ENCODE data around the gene IQCN. TPM values are rescaled to one million over a fixed set of nuclear protein-coding genes. Genes with fewer than 3 reads are reported as not detected.
A peak's percentile ranks its signal among the peaks of the same experiment; 100 is the strongest.

The IQCN gene
- total and polyA plus RNA-seq, 2 of the 4 experiments (the other 2 are of a cell fraction) = 0.18 to 0.67 TPM

GRCh38 chr19:18226956-18227780 is 47.1 kb downstream of the IQCN start:
- intact Hi-C loops (cut with micrococcal nuclease) = no loop called here
- Histone ChIP-seq H2AFZ (replicated peaks; ENCODE audit: low read length, poor library complexity) (peak overlapping the region; percentile 5), H3K4me1 (ENCODE audit: control insufficient read depth, insufficient read depth, low read length) (peaks cover 7% of the 10 kb centered on the region), H3K9ac (ENCODE audit: low read depth, low read length) (no peak overlapping the region), H3K23ac (ENCODE audit: low read depth, low read length) (no peak overlapping the region), H3K18ac (ENCODE audit: low read depth, low read length) (no peak overlapping the region), H3K9me3 (ENCODE audit: control insufficient read depth, insufficient read depth, low read length) (no peaks in the 10 kb centered on the region), H3K9me1 (ENCODE audit: insufficient read depth, low read length) (peaks cover 2% of the 10 kb centered on the region; the same call in 1 of the 2 replicates), H3K4ac (ENCODE audit: low read depth, low read length) (no peak overlapping the region), H2BK120ac (ENCODE audit: low read depth, low read length) (no peak overlapping the region), H2BK5ac (ENCODE audit: low read depth, low read length, poor library complexity, severe bottlenecking) (no peak overlapping the region), H3K56ac (ENCODE audit: extremely low read depth, insufficient read depth, low read length) (no peak overlapping the region), H3K4me3 (ENCODE audit: insufficient read depth, low read depth, low read length) (no peak overlapping the region), H4K8ac (ENCODE audit: low read depth in 2 of 2, low read length in 2 of 2) (no peak overlapping the region), H4K91ac (ENCODE audit: insufficient read depth, low read depth, low read length) (no peak overlapping the region), H2AK9ac (replicated peaks; ENCODE audit: low read depth, low read length, poor library complexity) (no peak overlapping the region), H3K4me2 (ENCODE audit: low read depth, low read length) (no peak overlapping the region), H3K14ac (replicated peaks; ENCODE audit: low read depth, low read length) (no peak overlapping the region), H2BK15ac (ENCODE audit: low read depth, low read length) (no peak overlapping the region), H3K36me3 (ENCODE audit: control insufficient read depth, insufficient read depth, low read length) (no peaks in the 10 kb centered on the region), H2BK20ac (ENCODE audit: low read depth, low read length) (no peak overlapping the region), H3K27ac (ENCODE audit: insufficient read depth, low read length) (no peak overlapping the region), H4K20me1 (ENCODE audit: insufficient read depth, low read length) (no peaks in the 10 kb centered on the region), H3K79me1 (ENCODE audit: low read depth in 1 of 2, low read length in 2 of 2) (no peaks in the 10 kb centered on the region), H3K27me3 (ENCODE audit: control insufficient read depth, insufficient read depth, low read length) (peaks cover 16% of the 10 kb centered on the region; the same call in 1 of the 2 replicates), H4K5ac (ENCODE audit: low read depth, low read length) (no peak overlapping the region), H2AK5ac (ENCODE audit: low read depth, low read length) (no peak overlapping the region)
- ChIA-PET POLR2A (ENCODE audit: unreplicated experiment) (no interaction called here), CTCF (no interaction called here)
- no peak for TF ChIP-seq NFE2L2 (IDR thresholded peaks at IDR 0.05; ENCODE audit: low read depth, low read length)
- TF ChIP-seq RCOR1 (IDR thresholded peaks at IDR 0.05; ENCODE audit: insufficient replicate concordance, low read length) = no peak
- no peak for TF ChIP-seq POLR2A (IDR thresholded peaks at IDR 0.05; ENCODE audit: low read depth, low read length)
- TF ChIP-seq MAFK (IDR thresholded peaks at IDR 0.05; ENCODE audit: low read depth, low read length) = no peak
- no peak for TF ChIP-seq BHLHE40 (IDR thresholded peaks at IDR 0.05; ENCODE audit: low read depth, low read length)
- no peak for TF ChIP-seq CEBPB (IDR thresholded peaks at IDR 0.05; ENCODE audit: low read depth, low read length)
- no peak for TF ChIP-seq CHD1 (IDR thresholded peaks at IDR 0.05; ENCODE audit: low read depth, low read length)
- no peak for TF ChIP-seq MXI1 (IDR thresholded peaks at IDR 0.05; ENCODE audit: borderline replicate concordance, low read depth, low read length)
- TF ChIP-seq MAZ (IDR thresholded peaks at IDR 0.05; ENCODE audit: borderline replicate concordance, low read depth, low read length) = no peak
- TF ChIP-seq SMC3 (IDR thresholded peaks at IDR 0.05; ENCODE audit: low read depth, low read length) = no peak
- TF ChIP-seq ELK1 (IDR thresholded peaks at IDR 0.05; ENCODE audit: borderline replicate concordance, low read depth, low read length) = no peak
- no peak for TF ChIP-seq RFX5 (IDR thresholded peaks at IDR 0.05; ENCODE audit: low read depth, low read length)
- TF ChIP-seq FOS (IDR thresholded peaks at IDR 0.05; ENCODE audit: low read depth, low read length) = no peak
- TF ChIP-seq USF2 (IDR thresholded peaks at IDR 0.05; ENCODE audit: low read depth, low read length) = no peak
- no peak for TF ChIP-seq RAD21 (IDR thresholded peaks at IDR 0.05; ENCODE audit: low read length)
- no peak for TF ChIP-seq CTCF (conservative IDR thresholded peaks at IDR 0.05; ENCODE audit: low read depth, low read length)
- ATAC-seq (ENCODE audit: low read depth) = no peak
- DNase-seq = no peak
- WGBS, 2 experiments (ENCODE audit: extremely low coverage in 2 of 2, insufficient read length in 1 of 2) = no CpG with 5 or more reads among the region's 18 CpGs
- dilution Hi-C loops (cut with HindIII; ENCODE audit: low sequenced_read_pairs, unreplicated experiment) = no loop called here
- BruUV-seq (replicated peaks) = no TSS peak
- in situ Hi-C loops (cut with MboI; ENCODE audit: low sequenced_read_pairs) = no loop called here

All from IMR-90 (cell line).